Esophagus muscularis mucosa (tissue), 4 donors: Measurements from ENCODE around the gene SNX14. TPM values are rescaled to one million over a fixed set of nuclear protein-coding genes. Genes with fewer than 3 reads are reported as not detected.
"Not testable (repeated sequence)": the region's sequence is repeated elsewhere in the genome, so short reads cannot be mapped to it uniquely, and the experiment has no call there.

Source experiments
- DNase-seq: peaks from one replicate; pipeline ENCODE4 v3.0.0-alpha.2; 2017; ENCODE audit errors: extremely low spot score
- H3K27ac ChIP-seq, 4 donors: fragments of 200-600 bp; sonication (generic); replicated peaks in 1 of 4; 1 replicate in 3 of 4; 2 replicates in 1 of 4; pipeline ENCODE4 v1.5.1; 2016 to 2019; ENCODE audit warnings: mild to moderate bottlenecking in 1 of 4
- H3K27me3 ChIP-seq, 4 donors: fragments of 200-600 bp; sonication (generic); one replicate each; pipeline versions ENCODE4 v1.5.1 to v1.6.0; 2016 to 2019
- H3K36me3 ChIP-seq, 4 donors: fragments of 200-600 bp; sonication (generic); one replicate each; pipeline ENCODE4 v1.5.1; 2016 to 2019
- H3K4me1 ChIP-seq, 4 donors: fragments of 200-600 bp; sonication (generic); one replicate each; pipeline ENCODE4 v1.5.1; 2016 to 2019
- H3K4me3 ChIP-seq, 4 donors: fragments of 200-600 bp; sonication (generic); 1 replicate in 2 of 4; 2 replicates in 2 of 4; pipeline ENCODE4 v1.5.1; 2016 to 2019; ENCODE audit warnings: mild to moderate bottlenecking in 4 of 4, moderate library complexity in 1 of 4
- H3K9me3 ChIP-seq, 4 donors: fragments of 200-600 bp; sonication (generic); 1 replicate in 3 of 4; 2 replicates in 1 of 4; pipeline ENCODE4 v1.5.1; 2016 to 2019
- EP300 ChIP-seq: sonication (generic); formaldehyde crosslinking; IDR thresholded peaks from one replicate; pipeline ENCODE4 v1.6.1; 2017; ENCODE audit warnings: antibody characterized with exemption
- POLR2A ChIP-seq: fragments of 450-650 bp; IDR thresholded peaks from one replicate; pipeline ENCODE4 v1.6.1; 2017; ENCODE audit warnings: antibody characterized with exemption, moderate library complexity, mild to moderate bottlenecking, low read depth
- POLR2AphosphoS5 ChIP-seq, 2 donors: sonication (generic); formaldehyde crosslinking; IDR thresholded peaks; one replicate each; pipeline ENCODE4 v1.6.1; 2017; ENCODE audit warnings: antibody characterized with exemption in 2 of 2
- WGBS: methylation state at CpG from one replicate; pipeline ENCODE4 v1.1.5; 2018; 5-methylcytosine and 5-hydroxymethylcytosine counted together
- intact Hi-C: fragments of 100-400 bp; cut with DNase I; formaldehyde crosslinking; loops from one replicate; pipeline ENCODE4 v1.15.1; 2023
- total RNA-seq, 4 donors: library from RNA; depleted of rRNA; stranded (reverse); fragments of >200 nt; gene quantifications; one replicate each; pipeline versions ENCODE4 v1.1.0 to v1.2.1, GENCODE V29; 2016
- TF ChIP-seq, protein P1 (sequence below), 3 experiments: fragments of 200-600 bp in 2 of 3; fragments of 450-650 bp in 1 of 3; sonication (generic) in 2 of 3; IDR thresholded peaks; one replicate each; pipeline ENCODE4 v1.5.1; 2017 to 2019; ENCODE audit warnings: antibody characterized with exemption in 3 of 3, mild to moderate bottlenecking in 2 of 3, moderate library complexity in 1 of 3

SNX14 gene
- total RNA-seq, 4 donors from 2014 or later = 39.6 to 60.6 (median 41.5) TPM

DNA sequence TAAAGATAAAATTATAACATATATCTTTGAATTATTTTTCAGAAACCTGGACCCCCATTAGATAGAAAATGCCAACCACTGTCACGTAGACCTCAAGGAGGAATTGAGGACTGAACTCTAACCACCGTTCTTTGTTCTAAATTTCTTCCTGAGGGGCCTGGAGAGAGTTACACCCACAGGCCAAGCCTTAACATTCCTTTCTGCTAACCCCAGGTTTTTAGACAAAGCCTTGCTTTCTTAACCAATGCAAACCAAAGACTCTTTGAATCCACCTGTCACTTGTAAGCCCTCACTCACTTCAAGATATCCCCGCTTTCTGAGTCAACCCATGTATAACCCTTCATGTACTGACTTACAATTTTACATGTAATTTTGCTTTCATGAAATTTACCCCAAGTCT is 41.0 kb downstream of the SNX14 start:
- Histone ChIP-seq H3K27me3 (no peaks in the 10 kb centered on the region), H3K4me1 (no peaks in the 10 kb centered on the region), H3K9me3 (no peaks in the 10 kb centered on the region), H3K4me3 (no peak overlapping the region), H3K27ac (no peak overlapping the region), H3K36me3 (peaks cover 15 to 63% (median 38%) of the 10 kb centered on the region in 4 donors)
- 93% methylated on average over 3 of the region's 3 CpGs for WGBS
- intact Hi-C loops = no loop called here
- DNase-seq = no peak
- TF ChIP-seq POLR2AphosphoS5 (IDR thresholded peaks at IDR 0.05) (no peak), EP300 (no peak), POLR2A (no peak)
- TF ChIP-seq, protein P1, sequence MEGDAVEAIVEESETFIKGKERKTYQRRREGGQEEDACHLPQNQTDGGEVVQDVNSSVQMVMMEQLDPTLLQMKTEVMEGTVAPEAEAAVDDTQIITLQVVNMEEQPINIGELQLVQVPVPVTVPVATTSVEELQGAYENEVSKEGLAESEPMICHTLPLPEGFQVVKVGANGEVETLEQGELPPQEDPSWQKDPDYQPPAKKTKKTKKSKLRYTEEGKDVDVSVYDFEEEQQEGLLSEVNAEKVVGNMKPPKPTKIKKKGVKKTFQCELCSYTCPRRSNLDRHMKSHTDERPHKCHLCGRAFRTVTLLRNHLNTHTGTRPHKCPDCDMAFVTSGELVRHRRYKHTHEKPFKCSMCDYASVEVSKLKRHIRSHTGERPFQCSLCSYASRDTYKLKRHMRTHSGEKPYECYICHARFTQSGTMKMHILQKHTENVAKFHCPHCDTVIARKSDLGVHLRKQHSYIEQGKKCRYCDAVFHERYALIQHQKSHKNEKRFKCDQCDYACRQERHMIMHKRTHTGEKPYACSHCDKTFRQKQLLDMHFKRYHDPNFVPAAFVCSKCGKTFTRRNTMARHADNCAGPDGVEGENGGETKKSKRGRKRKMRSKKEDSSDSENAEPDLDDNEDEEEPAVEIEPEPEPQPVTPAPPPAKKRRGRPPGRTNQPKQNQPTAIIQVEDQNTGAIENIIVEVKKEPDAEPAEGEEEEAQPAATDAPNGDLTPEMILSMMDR (IDR thresholded peaks at IDR 0.05) = no peak

DNA sequence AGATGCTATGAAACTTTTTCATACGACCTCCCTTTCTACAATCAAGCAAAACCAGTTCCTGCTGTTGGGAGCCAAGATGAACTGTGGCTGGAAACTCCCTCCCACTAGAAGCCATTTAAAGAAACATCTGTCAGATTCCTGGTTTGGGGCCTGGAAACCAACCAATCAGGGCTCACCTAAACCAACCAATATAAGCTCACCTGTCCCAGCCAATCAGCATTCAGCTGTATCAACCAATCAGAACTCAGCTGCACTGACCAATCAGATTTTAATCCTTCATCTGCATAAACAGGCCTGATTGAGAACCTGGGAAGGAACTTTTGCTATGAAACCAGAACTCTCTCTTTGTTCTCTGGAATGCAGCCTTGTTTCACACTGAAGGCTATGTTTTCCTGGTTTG is 42.4 kb downstream of the SNX14 start:
- TF ChIP-seq POLR2AphosphoS5 (IDR thresholded peaks at IDR 0.05) = no peak
- TF ChIP-seq, protein P1 (IDR thresholded peaks at IDR 0.05) = no peak
- TF ChIP-seq EP300 = no peak
- Histone ChIP-seq H3K4me1 (no peaks in the 10 kb centered on the region), H3K27me3 (no peaks in the 10 kb centered on the region), H3K4me3 (no peak overlapping the region), H3K36me3 (peaks cover 19 to 68% (median 44%) of the 10 kb centered on the region in 4 donors), H3K9me3 (no peaks in the 10 kb centered on the region), H3K27ac (no peak overlapping the region)
- intact Hi-C loops = no loop called here
- no peak for DNase-seq
- WGBS = 56% methylated on average over 1 of the region's 1 CpG

DNA sequence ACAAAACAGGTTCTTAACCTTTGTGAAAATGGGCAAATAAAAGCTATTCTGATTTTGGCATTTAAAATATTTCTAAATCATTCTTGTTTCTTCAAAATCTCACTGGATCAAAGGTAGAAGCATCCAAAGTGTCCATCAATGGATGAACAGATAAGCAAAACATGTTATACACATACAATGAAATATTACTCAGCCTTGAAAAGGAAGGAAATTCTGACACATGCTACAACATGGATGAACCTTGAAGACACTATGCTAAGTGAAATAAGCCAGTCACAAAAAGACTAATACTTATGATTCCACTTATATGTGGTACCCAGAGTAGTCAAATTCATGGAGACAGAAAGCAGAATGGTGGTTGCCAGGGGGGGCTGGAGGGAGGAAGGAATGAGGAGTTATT is 45.9 kb downstream of the SNX14 start:
- Histone ChIP-seq H3K4me1 (no peaks in the 10 kb centered on the region), H3K27ac (no peak overlapping the region), H3K36me3 (peaks cover 18 to 67% (median 44%) of the 10 kb centered on the region in 4 donors), H3K4me3 (no peak overlapping the region), H3K9me3 (no peaks in the 10 kb centered on the region), H3K27me3 (no peaks in the 10 kb centered on the region)
- TF ChIP-seq, protein P1 (IDR thresholded peaks at IDR 0.05) = no peak
- TF ChIP-seq EP300 (no peak), POLR2AphosphoS5 (IDR thresholded peaks at IDR 0.05) (no peak), POLR2A (no peak)
- intact Hi-C loops = no loop called here
- DNase-seq = no peak

DNA sequence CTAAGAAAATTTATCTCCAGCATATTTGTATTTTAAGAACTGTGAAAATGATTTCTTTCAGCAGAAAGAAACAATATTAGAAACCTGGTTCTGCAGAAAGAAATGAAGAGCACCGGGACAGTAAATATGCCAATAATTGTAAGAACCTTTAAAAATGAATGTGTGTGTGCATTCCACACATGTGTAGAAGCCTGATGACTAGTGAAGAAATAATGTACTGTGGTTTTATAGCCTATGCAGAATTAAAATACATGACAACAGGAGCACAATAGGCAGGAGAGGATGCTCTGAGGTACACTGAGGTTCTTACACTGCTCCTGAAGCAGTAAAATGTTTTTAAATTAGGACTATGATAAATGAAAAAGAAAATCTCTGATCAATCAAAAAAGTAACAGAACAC is 48.9 kb downstream of the SNX14 start:
- H3K4me3 ChIP-seq = no peak overlapping the region
- intact Hi-C loops = no loop called here
- H3K27me3 ChIP-seq = no peaks in the 10 kb centered on the region
- no peak overlapping the region for H3K27ac ChIP-seq
- DNase-seq = no peak
- WGBS = 97% methylated on average over 1 of the region's 1 CpG
- TF ChIP-seq, protein P1 (IDR thresholded peaks at IDR 0.05) = no peak
- no peak for TF ChIP-seq POLR2A
- no peak for TF ChIP-seq POLR2AphosphoS5 (IDR thresholded peaks at IDR 0.05)
- no peak for TF ChIP-seq EP300
- peaks cover 23 to 81% (median 57%) of the 10 kb centered on the region in 4 donors for H3K36me3 ChIP-seq
- no peaks in the 10 kb centered on the region for H3K4me1 ChIP-seq
- H3K9me3 ChIP-seq = no peaks in the 10 kb centered on the region

DNA sequence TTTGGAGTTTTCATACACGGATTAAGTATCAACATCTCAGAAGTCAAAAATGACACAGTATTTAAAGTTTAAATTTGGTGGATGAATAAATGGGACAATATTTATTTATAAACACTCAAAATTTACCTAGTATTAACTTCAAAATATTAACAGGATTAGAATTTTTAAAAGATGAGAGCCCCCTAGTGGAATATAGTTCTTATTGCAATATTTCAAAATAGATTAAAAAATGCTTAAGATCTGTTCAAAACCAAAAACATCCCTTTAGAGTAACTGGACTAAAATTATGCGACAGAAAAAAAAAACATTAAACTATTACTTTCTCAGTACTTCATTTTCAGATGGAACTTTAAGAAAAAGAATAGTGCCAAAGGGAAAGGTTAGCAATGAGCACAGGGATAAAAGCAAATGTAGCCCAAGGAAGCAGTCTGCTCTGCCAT is 56.6 kb downstream of the SNX14 start:
- Histone ChIP-seq H3K36me3 (peaks cover 13 to 48% (median 39%) of the 10 kb centered on the region in 4 donors), H3K9me3 (no peaks in the 10 kb centered on the region), H3K4me3 (no peak overlapping the region), H3K27me3 (no peaks in the 10 kb centered on the region), H3K27ac (no peak overlapping the region), H3K4me1 (no peaks in the 10 kb centered on the region)
- TF ChIP-seq, protein P1 (IDR thresholded peaks at IDR 0.05) = peak; percentile 10 to 66 (median 63)
- TF ChIP-seq EP300 = no peak
- DNase-seq = no peak
- WGBS = 55% methylated on average over 2 of the region's 2 CpGs
- intact Hi-C loops = no loop called here

DNA sequence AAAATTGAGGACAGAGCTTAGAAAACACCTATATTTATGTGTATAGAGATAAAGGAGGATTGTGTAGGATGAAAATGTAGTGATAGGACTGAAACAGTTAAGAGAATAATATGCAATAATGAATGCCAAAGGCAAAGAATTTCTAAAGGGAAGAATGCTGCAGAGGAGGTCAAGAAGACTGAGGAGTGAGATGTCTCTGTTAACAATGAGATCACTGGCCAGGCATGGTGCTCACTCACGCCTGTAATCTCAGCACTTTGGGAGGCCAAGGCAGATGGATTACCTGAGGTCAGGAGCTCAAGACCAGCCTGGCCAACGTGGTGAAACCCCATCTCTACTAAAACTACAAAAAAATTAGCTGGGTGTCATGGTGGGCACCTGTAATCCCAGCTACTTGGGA is 69.4 kb downstream of the SNX14 start:
- H3K36me3 ChIP-seq = peaks cover 27 to 91% (median 59%) of the 10 kb centered on the region in 4 donors
- H3K27me3 ChIP-seq, DNase-seq, intact Hi-C loops, H3K4me1 ChIP-seq, H3K4me3 ChIP-seq, H3K9me3 ChIP-seq, H3K27ac ChIP-seq: not testable (repeated sequence)
- 69% methylated on average over 2 of the region's 2 CpGs for WGBS
